GM19467 (cell line): ENCODE data around the gene RFX6.
"Not testable (repeated sequence)": the region's sequence is repeated elsewhere in the genome, so short reads cannot be mapped to it uniquely, and the experiment has no call there.

Source experiments
- ATAC-seq: cut with Tn5 transposase; IDR thresholded peaks from one replicate; pipeline ENCODE4 v1.9.1; 2021; ENCODE audit warnings: mild to moderate bottlenecking, moderate library complexity; ENCODE audit not compliant: unreplicated experiment

Gene RFX6, protein sequence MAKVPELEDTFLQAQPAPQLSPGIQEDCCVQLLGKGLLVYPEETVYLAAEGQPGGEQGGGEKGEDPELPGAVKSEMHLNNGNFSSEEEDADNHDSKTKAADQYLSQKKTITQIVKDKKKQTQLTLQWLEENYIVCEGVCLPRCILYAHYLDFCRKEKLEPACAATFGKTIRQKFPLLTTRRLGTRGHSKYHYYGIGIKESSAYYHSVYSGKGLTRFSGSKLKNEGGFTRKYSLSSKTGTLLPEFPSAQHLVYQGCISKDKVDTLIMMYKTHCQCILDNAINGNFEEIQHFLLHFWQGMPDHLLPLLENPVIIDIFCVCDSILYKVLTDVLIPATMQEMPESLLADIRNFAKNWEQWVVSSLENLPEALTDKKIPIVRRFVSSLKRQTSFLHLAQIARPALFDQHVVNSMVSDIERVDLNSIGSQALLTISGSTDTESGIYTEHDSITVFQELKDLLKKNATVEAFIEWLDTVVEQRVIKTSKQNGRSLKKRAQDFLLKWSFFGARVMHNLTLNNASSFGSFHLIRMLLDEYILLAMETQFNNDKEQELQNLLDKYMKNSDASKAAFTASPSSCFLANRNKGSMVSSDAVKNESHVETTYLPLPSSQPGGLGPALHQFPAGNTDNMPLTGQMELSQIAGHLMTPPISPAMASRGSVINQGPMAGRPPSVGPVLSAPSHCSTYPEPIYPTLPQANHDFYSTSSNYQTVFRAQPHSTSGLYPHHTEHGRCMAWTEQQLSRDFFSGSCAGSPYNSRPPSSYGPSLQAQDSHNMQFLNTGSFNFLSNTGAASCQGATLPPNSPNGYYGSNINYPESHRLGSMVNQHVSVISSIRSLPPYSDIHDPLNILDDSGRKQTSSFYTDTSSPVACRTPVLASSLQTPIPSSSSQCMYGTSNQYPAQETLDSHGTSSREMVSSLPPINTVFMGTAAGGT

GRCh38 chr6:116876635-116877611 lies at the start of gene RFX6:
Gene RFX6, plus strand, starts transcription at chr6:116877242. Its CDS starts 34 bp downstream, at chr6:116877276.
- no peak for ATAC-seq

DNA sequence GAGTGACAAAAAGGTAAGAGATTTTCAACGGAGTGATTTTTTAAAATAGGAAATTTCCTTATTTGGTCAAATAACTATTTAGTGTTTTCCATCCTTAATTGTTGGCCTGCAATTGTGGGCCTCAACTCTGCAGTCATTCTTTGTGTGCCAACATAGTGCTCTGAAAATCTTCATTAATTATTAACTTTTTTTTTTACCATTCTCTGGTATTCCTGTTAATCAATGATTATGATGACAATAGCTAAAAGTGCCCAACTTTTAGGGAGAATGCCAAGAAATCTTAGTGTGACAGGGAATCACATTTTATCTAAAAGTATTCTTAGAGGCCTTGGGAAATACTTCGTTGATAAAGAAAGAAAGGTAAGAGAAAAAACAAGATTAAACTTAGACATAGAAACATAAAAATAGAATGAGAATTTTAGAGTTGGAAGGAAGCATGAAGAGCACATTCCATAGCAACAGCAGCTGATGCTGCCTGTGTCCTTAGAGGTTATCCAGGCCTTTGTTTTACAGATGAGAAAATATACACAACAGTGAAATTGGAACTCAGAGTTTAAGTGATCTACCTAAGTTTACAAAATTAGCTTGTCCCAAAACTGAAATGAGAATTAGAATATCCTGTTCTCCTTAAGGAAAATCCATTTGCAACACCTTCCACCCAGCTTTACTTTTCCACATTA lies 49.3 kb upstream of the RFX6 start:
- ATAC-seq, result no peak

- no peak for ATAC-seq
Observed at GRCh38 chr6:116828983-116829382, 48.1 kb upstream of the RFX6 start, which contains the start of gene GPRC6A. Gene GPRC6A, minus strand, starts transcription at chr6:116829083. Its CDS starts 70 bp downstream, at chr6:116829013.

DNA sequence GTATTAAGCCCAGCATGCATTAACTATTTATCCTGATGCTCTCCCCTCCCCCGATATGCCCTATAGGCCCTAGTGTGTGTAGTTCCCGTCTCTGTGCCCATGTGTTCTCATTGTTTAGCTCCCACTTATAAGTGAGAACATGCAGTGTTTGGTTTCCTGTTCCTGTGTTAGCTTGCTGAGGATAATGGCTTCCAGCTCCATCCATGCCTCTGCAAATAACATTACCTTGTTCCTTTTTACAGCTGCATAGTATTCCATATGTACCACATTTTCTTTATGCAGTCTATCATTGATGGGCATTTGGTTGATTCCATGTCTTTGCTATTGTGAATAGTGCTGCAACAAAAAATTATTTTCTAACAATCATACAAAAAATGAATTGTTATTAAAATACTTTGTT lies 42.5 kb upstream of the RFX6 start:
- not testable (repeated sequence) for ATAC-seq

- no peak for ATAC-seq
Observed at GRCh38 chr6:116836606-116837342, 40.3 kb upstream of the RFX6 start.

DNA sequence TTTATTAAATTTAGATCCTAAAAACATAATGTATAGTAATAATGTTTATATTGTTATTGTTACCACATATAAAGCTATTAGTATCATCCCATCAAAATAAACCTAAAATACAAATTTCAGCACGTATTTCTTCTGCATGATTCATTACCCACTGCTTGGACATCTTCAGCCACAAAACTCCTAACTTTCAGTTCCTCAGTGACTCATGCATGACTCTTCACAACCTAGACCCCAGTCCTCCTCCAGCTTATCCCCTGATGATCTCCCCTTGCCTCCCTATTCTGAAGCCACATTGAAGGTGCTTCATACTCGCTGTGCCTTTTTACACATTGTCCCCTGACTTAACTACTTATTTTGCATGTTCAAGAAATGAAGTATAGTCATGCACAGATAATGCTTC lies 37.0 kb upstream of the RFX6 start:
- no peak for ATAC-seq

- no peak for ATAC-seq
Observed at GRCh38 chr6:116842459-116842858, 34.6 kb upstream of the RFX6 start.

DNA sequence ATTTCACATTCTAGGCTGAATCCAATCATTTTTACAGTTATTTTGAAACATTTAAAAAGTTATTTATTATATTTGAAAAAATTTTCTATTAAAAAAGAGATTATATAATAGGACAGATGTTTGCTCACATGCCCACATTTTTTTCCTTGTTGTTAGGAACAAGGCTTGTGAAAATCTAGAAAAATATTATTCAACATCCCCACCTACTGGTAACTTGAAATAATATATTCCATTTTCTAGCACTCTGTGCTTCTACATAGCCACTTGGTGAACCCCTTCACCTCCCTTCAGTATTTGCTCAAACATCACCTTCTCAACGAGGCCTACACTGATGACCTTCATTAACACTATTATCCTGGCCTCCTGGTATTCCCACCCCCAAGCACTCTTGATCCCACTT lies 29.8 kb upstream of the RFX6 start:
- no peak for ATAC-seq

DNA sequence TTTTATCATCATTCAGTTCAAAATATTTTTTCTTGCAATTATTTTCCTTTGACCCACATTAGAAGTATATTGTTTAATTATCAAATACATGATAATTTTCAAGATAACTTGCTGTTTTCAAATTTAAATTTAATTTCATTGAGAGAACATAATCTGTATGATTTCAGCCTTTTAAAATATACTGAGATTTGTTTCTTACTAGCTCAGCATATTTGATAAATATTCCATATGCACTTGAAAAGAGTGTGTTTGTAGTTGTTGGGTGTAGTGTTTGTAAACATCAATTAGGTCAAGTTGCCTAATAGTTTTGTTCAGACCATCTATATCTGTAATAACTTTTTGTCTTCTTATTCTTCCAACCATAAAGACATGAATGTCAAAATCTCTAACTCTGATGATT lies 19.0 kb upstream of the RFX6 start:
- ATAC-seq, result no peak

- ATAC-seq, result no peak
Observed at GRCh38 chr6:116859264-116859663, 17.8 kb upstream of the RFX6 start.

DNA sequence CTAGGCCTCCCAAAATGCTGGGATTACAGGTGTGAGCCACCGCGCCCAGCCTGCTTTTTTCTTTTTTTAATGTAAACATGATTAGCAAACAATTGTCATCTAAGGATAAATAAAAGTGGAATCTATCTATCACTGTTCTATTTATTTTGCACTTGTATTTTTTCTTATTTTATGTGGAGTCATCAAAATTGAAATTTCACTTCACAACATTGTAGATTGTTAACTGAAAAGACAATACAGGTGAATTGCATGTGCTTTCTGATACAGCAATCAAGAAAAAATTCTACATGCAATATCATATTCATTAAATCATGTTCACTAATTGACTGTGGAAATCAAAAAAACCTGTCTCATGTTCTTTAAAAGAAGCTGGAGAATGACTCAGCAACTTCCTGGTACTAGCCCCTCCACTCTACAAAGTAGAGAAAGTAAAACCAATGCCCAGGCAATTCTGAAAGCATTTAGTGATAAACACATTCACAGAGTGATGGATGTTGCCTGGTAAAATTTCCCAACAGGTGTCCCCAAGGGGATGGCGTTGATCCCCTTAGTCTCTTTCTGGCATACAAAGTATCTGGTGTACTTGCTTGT lies 10.7 kb upstream of the RFX6 start:
- ATAC-seq, result peak; percentile 79

DNA sequence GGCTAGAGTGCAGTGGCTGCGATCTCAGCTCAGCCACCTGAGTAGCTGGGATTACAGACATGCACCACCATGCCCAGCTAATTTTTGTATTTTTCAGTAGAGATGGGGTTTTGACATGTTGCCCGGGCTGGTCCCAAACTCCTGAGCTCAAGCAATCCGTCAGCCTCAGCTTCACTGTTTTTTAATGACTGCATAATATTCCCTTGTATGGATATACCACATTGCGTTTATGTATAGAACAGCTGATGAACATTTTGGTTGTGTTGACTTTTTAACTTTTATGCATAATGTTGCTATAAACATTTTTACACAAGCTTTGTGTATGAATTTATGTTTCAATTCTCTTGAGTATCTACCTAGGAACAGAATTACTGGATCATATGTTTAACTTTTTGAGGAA lies 4.3 kb upstream of the RFX6 start:
- no peak for ATAC-seq

DNA sequence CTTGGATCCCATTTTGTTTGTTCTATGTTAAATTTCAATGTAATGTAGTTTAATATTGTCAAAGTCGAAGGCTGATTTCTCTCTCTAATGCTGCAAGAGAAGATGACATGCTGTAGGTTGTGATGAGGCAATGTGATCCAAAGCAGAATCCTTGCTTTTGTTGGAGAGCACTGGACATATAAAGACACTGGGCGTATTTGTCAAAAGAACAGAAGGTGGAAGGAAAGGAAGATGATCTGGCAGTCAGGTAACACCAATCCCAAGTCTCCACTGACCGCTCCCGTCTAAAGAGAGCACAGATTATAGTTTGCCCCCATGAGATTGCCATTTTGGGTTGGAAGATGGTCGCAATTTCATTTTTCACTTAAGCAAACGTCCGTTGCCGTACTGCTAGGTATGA lies 935 bp upstream of the RFX6 start:
- ATAC-seq, result no peak

DNA sequence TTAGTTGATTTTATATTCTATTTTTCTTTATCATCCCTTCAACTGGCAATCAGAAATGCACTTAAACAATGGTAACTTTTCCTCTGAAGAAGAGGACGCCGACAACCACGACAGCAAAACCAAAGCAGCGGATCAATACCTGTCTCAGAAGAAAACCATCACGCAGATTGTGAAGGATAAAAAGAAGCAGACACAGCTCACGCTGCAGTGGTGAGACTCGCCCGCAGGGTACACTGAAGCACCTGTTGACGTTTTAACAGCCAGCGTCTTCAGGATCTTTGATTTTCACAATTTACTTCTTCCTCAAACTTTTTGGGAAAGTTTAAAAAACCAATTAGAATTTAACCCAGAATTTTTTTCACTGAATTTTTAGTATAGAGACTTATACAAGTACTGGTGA lies 701 bp downstream of the RFX6 start:
- no peak for ATAC-seq

- ATAC-seq, result no peak
Observed at GRCh38 chr6:116881236-116881635, 4.2 kb downstream of the RFX6 start.

DNA sequence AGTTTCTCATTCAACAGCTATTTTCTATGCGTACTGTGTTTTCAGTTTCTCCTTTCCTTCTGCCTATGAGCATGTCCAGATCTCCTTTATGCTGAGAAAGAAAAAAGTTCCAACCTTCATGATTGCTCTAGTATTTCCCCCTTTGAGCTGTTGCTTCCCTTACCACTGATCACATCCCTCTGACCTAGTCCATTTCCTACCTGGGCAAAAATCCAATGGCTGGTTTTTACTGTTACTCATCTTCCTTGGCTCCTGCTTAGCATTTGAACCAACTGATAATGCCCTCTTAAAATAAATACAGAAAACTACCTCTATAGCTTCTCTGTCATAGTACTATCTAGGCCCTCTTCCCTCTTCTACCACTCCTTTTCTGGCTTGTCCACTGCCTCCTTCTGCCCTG lies 6.0 kb downstream of the RFX6 start:
- ATAC-seq, result no peak

- no peak for ATAC-seq
Observed at GRCh38 chr6:116884530-116884929, 7.5 kb downstream of the RFX6 start.

DNA sequence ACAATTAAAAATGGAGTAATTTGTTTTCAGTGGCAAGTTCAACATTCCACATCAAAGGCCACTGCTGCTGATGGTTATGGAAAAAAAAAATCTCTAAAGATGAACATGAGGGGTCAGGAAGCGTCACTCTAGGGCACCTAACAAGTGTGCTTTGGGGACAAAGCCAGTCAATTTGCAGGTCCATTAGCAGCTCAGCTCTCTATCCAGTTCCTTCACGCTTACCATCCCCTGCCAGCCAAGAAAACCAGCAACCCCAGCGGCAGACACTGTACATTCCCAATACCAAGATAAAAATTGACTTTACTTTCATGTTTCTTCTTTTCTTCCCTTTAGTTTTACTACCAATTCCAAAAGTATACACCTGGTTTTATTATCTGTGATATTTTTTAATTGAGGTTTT lies 10.1 kb downstream of the RFX6 start:
- ATAC-seq, result no peak

DNA sequence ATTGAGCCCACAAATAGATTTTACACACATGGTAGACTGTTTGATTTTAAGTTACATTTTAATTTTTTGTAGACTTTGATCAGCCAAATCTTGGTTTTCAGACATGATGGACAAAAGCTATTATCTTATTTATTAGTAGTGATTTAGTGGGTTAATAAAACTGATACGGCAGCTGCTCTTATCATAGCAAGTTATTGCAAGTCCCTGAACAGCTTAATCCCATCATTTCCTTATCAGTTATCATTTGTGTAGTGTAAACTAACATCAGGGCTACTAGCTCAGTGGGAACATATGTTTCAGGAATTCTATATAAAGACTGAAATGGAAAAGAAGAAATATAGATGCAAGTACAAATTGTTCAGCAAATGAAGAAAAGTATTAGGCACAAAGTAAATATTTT lies 10.9 kb downstream of the RFX6 start:
- no peak for ATAC-seq
